Measurements from ENCODE around the gene DUOXA1.

Gene DUOXA1

DNA sequence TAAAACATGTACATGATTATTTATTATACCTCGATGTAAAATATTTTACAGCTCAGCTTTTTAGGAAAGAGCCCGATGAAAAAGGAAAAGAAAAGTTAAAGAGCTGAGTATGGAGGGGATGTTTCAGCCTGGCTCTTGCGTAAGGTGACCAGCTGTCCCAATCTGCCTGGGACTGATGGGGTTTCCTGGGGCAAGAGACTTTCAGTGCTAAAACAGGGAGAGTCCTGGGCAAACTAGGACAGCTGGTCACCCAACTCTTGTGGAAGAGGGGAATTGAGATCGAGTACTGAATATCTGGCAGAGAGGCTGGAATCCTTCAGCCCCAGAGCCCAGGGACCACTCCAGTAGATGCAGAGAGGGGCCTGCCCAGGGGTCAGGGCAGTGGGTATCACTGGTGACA lies 36.7 kb downstream of the DUOXA1 start:
- ChIA-PET CTCF (interaction anchor here (0.6 to 1.7 kb wide), 3 partner anchors 23 to 428 kb away, joined by 3 to 5 read pairs (median 3); no protein-coding TSS in a partner anchor), POLR2A (no interaction called here)
- H3K27ac ChIP-seq (ENCODE audit: extremely low read depth, low read depth, low read length), result no peak overlapping the region
- peaks cover 3% of the 10 kb centered on the region; the same call in 1 of the 2 replicates for H3K4me1 ChIP-seq (ENCODE audit: control insufficient read depth, insufficient read depth, low read length)
- TF ChIP-seq GFI1B (tag by site-specific recombination; IDR thresholded peaks at IDR 0.05) (no peak), ZNF514 (tag by site-specific recombination; IDR thresholded peaks at IDR 0.05) (no peak), ZNF660 (tag by site-specific recombination; IDR thresholded peaks at IDR 0.05) (no peak), ZNF404 (tag by site-specific recombination; IDR thresholded peaks at IDR 0.05) (no peak), HOXC10 (CRISPR knock-in tag; IDR thresholded peaks at IDR 0.05) (no peak), KLF1 (tag by site-specific recombination; IDR thresholded peaks at IDR 0.05) (no peak), ZFP41 (tag by site-specific recombination; IDR thresholded peaks at IDR 0.05; ENCODE audit: borderline replicate concordance) (no peak), GLIS1 (tag by site-specific recombination; IDR thresholded peaks at IDR 0.05) (no peak), ZSCAN16 (tag by site-specific recombination; IDR thresholded peaks at IDR 0.05) (no peak), ZNF302 (tag by site-specific recombination; IDR thresholded peaks at IDR 0.05; ENCODE audit: low read depth) (no peak), YY1 (tag by site-specific recombination; IDR thresholded peaks at IDR 0.05) (no peak), REPIN1 (tag by site-specific recombination; IDR thresholded peaks at IDR 0.05; ENCODE audit: low read depth) (no peak), ZNF529 (tag by site-specific recombination; IDR thresholded peaks at IDR 0.05; ENCODE audit: insufficient replicate concordance) (no peak), ZNF274 (IDR thresholded peaks at IDR 0.05; ENCODE audit: low read length) (no peak), ZNF274 (tag by site-specific recombination; IDR thresholded peaks at IDR 0.05; ENCODE audit: borderline replicate concordance) (no peak)
- TF ChIP-seq, protein P1, sequence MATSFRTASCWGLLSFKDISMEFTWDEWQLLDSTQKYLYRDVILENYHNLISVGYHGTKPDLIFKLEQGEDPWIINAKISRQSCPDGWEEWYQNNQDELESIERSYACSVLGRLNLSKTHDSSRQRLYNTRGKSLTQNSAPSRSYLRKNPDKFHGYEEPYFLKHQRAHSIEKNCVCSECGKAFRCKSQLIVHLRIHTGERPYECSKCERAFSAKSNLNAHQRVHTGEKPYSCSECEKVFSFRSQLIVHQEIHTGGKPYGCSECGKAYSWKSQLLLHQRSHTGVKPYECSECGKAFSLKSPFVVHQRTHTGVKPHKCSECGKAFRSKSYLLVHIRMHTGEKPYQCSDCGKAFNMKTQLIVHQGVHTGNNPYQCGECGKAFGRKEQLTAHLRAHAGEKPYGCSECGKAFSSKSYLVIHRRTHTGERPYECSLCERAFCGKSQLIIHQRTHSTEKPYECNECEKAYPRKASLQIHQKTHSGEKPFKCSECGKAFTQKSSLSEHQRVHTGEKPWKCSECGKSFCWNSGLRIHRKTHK (tag by site-specific recombination; IDR thresholded peaks at IDR 0.05), result no peak
- TF ChIP-seq, protein P2, sequence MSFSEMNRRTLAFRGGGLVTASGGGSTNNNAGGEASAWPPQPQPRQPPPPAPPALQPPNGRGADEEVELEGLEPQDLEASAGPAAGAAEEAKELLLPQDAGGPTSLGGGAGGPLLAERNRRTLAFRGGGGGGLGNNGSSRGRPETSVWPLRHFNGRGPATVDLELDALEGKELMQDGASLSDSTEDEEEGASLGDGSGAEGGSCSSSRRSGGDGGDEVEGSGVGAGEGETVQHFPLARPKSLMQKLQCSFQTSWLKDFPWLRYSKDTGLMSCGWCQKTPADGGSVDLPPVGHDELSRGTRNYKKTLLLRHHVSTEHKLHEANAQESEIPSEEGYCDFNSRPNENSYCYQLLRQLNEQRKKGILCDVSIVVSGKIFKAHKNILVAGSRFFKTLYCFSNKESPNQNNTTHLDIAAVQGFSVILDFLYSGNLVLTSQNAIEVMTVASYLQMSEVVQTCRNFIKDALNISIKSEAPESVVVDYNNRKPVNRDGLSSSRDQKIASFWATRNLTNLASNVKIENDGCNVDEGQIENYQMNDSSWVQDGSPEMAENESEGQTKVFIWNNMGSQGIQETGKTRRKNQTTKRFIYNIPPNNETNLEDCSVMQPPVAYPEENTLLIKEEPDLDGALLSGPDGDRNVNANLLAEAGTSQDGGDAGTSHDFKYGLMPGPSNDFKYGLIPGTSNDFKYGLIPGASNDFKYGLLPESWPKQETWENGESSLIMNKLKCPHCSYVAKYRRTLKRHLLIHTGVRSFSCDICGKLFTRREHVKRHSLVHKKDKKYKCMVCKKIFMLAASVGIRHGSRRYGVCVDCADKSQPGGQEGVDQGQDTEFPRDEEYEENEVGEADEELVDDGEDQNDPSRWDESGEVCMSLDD (tag by site-specific recombination; IDR thresholded peaks at IDR 0.05), result no peak
- TF ChIP-seq, protein P3, sequence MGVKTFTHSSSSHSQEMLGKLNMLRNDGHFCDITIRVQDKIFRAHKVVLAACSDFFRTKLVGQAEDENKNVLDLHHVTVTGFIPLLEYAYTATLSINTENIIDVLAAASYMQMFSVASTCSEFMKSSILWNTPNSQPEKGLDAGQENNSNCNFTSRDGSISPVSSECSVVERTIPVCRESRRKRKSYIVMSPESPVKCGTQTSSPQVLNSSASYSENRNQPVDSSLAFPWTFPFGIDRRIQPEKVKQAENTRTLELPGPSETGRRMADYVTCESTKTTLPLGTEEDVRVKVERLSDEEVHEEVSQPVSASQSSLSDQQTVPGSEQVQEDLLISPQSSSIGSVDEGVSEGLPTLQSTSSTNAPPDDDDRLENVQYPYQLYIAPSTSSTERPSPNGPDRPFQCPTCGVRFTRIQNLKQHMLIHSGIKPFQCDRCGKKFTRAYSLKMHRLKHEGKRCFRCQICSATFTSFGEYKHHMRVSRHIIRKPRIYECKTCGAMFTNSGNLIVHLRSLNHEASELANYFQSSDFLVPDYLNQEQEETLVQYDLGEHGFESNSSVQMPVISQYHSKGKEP (tag by site-specific recombination; IDR thresholded peaks at IDR 0.05), result no peak
- no peaks in the 10 kb centered on the region for H3K9me3 ChIP-seq (ENCODE audit: control insufficient read depth, insufficient read depth, low read depth, low read length)
- H3K36me3 ChIP-seq (ENCODE audit: control insufficient read depth in 2 of 2, insufficient read depth in 1 of 2, low read length in 2 of 2), result no peaks in the 10 kb centered on the region
- no peak overlapping the region for H3K4me3 ChIP-seq (ENCODE audit: low read depth, low read length)

DNA sequence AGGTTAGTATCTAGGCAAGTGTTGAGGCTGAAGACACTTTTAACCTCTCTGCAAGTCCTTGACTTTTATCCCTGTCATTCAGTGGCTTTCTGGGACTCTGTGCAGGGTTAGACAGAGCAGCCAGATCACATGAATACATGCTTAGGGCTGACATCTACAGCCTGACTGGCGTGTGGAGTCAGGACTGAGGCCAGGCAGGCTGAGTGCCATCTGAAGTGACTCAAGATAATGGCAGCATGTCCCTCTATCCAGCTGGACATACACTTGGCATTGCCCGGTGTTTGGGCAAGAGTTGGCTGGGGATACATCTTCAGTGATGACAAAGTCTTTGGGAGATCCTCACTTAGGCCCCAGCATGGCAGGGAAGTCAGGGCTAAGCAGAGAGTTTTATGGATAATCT lies 38.1 kb downstream of the DUOXA1 start:
- Histone ChIP-seq H3K36me3 (ENCODE audit: control insufficient read depth in 2 of 2, insufficient read depth in 1 of 2, low read length in 2 of 2) (no peaks in the 10 kb centered on the region), H3K4me1 (ENCODE audit: control insufficient read depth, insufficient read depth, low read length) (peaks cover 3% of the 10 kb centered on the region; the same call in 1 of the 2 replicates), H3K4me3 (ENCODE audit: low read depth, low read length) (no peak overlapping the region), H3K9me3 (ENCODE audit: control insufficient read depth, insufficient read depth, low read depth, low read length) (no peaks in the 10 kb centered on the region), H3K27ac (ENCODE audit: extremely low read depth, low read depth, low read length) (no peak overlapping the region)
- CTCF ChIA-PET, result interaction anchor here (0.6 kb wide), 1 partner anchor 278 kb away, joined by 3 read pairs; no protein-coding TSS in a partner anchor
- POLR2A ChIA-PET, result no interaction called here
- TF ChIP-seq KLF8 (tag by site-specific recombination; IDR thresholded peaks at IDR 0.05) (no peak), ZNF16 (tag by site-specific recombination; IDR thresholded peaks at IDR 0.05; ENCODE audit: low read depth) (no peak), YY1 (tag by site-specific recombination; IDR thresholded peaks at IDR 0.05) (no peak), REPIN1 (tag by site-specific recombination; IDR thresholded peaks at IDR 0.05; ENCODE audit: low read depth) (no peak), ZNF140 (tag by site-specific recombination; IDR thresholded peaks at IDR 0.05) (no peak), ZNF701 (tag by site-specific recombination; IDR thresholded peaks at IDR 0.05) (no peak), ZNF174 (tag by site-specific recombination; IDR thresholded peaks at IDR 0.05) (no peak), ZNF404 (tag by site-specific recombination; IDR thresholded peaks at IDR 0.05) (no peak)
- TF ChIP-seq, protein P4, sequence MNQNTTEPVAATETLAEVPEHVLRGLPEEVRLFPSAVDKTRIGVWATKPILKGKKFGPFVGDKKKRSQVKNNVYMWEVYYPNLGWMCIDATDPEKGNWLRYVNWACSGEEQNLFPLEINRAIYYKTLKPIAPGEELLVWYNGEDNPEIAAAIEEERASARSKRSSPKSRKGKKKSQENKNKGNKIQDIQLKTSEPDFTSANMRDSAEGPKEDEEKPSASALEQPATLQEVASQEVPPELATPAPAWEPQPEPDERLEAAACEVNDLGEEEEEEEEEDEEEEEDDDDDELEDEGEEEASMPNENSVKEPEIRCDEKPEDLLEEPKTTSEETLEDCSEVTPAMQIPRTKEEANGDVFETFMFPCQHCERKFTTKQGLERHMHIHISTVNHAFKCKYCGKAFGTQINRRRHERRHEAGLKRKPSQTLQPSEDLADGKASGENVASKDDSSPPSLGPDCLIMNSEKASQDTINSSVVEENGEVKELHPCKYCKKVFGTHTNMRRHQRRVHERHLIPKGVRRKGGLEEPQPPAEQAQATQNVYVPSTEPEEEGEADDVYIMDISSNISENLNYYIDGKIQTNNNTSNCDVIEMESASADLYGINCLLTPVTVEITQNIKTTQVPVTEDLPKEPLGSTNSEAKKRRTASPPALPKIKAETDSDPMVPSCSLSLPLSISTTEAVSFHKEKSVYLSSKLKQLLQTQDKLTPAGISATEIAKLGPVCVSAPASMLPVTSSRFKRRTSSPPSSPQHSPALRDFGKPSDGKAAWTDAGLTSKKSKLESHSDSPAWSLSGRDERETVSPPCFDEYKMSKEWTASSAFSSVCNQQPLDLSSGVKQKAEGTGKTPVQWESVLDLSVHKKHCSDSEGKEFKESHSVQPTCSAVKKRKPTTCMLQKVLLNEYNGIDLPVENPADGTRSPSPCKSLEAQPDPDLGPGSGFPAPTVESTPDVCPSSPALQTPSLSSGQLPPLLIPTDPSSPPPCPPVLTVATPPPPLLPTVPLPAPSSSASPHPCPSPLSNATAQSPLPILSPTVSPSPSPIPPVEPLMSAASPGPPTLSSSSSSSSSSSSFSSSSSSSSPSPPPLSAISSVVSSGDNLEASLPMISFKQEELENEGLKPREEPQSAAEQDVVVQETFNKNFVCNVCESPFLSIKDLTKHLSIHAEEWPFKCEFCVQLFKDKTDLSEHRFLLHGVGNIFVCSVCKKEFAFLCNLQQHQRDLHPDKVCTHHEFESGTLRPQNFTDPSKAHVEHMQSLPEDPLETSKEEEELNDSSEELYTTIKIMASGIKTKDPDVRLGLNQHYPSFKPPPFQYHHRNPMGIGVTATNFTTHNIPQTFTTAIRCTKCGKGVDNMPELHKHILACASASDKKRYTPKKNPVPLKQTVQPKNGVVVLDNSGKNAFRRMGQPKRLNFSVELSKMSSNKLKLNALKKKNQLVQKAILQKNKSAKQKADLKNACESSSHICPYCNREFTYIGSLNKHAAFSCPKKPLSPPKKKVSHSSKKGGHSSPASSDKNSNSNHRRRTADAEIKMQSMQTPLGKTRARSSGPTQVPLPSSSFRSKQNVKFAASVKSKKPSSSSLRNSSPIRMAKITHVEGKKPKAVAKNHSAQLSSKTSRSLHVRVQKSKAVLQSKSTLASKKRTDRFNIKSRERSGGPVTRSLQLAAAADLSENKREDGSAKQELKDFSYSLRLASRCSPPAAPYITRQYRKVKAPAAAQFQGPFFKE (tag by site-specific recombination; IDR thresholded peaks at IDR 0.05; ENCODE audit: borderline replicate concordance), result no peak

Measured in HEK293 (cell line).